ENCODE measurements around the gene ACOT9.
"Not testable (repeated sequence)": the region's sequence is repeated elsewhere in the genome, so short reads cannot be mapped to it uniquely, and the experiment has no call there.

Gene ACOT9

DNA sequence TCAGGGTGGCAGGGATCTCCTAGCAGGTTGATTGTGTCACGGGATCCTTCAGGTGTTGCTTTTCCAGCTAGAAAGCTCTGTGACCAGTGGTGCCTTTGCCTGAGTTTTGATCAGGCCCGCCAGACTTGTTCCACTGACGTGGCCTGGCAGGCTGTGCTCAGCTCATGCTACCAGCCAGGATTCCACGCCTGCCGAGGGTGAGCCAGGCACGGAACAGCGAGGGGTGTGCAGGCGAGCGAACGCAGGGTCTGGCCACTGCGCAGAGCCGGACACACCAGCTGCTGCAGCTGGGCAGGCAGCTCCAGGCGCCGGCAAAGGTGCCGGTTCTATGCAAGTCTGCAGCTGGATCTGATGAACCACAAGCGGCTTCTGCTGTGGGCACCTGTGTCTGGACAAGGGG is 22.8 kb upstream of the ACOT9 start:
- no peak for DNase-seq (ENCODE audit: low spot score)

DNA sequence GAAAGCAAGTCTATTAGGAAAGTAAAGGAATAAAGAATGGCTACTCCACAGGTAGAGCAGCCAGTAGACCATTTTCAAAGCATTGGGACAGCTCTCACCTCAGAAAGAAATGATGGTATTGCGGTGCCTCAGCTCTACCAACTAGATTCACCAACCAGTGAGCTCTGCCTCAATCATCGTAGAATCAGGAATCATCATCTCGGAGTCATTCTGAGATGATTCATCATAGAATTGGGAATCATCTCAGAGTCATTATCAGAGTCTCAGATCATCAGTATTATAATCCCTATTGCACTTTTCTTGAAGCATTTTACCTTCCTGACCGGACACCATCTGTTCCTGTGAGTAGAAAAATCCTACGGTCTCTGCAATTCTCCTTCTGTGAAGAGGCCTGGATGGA is 22.4 kb upstream of the ACOT9 start:
- no peak for DNase-seq (ENCODE audit: low spot score)

DNA sequence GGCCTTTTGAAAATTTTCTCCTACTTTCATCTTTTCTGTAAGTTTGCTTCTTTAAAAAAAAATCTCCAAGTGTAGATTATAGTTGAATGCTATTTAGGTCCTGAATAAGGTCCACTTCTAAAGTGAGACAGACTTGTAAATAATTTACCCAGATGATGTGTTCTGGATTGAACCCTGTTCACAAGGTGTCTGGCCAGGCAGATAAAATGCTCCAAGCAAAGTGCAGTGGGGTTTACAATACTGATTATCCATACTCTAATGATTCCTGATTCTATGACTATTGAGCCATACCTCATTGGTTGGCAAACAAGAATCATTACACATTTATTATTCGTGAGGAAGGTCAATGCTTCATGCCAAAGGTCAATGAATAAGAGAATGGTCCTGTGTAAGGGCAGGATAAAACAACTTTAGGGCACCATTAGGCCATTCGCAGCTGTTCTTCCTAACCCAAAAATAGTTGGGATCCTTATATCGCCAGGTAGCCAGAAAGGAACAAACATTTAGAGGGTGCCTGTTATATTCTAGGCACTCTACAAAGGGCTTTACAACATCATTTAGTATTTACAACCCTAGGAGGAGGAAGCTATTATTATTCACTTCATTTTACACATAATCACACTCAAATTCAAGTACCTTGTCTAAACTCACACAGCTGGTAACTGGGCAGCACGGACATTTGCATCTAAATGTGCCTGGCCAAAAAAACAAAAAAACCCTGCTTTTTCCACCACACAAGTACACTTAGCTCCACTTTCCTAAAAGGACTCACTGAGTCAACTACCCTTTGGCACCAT is 21.3 kb upstream of the ACOT9 start:
- no peak for DNase-seq (ENCODE audit: low spot score)

- DNase-seq (ENCODE audit: low spot score) = no peak
Measured at GRCh38 chrX:23759821-23760220, 16.7 kb upstream of the ACOT9 start.

- DNase-seq (ENCODE audit: low spot score) = peak; percentile 28
Measured at GRCh38 chrX:23756165-23756564, 13.1 kb upstream of the ACOT9 start.

DNA sequence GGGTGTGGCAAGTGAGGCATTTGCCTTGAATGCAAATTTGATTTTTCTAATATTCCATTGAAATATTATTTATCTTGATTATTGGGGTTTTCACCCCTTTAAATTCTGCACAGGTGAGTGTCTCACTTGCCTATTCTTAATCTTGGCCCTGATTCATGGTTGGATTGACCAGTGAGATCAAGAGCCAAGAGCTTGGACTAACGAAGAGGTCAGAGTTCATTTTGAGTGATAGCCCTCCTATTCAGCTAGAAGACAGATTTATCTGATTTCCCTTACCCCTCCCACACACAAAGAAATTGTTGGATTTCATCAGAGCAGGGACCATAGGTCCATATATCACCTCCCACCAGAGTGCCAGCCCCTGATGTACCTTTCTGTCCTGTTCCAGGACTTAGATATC is 11.6 kb upstream of the ACOT9 start:
- DNase-seq (ENCODE audit: low spot score) = no peak

GRCh38 chrX:23752740-23753415 is 9.8 kb upstream of the ACOT9 start:
- DNase-seq (ENCODE audit: low spot score) = no peak

DNA sequence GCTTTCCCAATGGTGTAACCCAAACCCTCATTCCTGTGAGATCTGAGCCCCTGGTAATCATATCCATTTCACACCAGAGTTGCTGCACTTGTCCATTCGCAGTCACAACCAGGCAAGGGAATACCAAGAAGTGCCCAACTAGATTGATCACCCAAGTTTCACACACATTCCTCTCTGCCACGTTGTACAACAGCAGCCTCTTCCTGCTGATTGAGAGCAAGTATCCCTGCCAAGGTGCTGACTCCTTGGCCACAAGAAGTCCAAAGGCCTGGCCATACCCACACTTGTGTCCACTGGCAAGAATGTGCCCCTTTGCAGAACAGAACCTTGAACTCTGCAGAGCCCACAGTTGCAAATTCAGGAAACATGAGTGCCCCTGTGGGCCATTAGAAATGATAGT is 6.5 kb upstream of the ACOT9 start:
- no peak for DNase-seq (ENCODE audit: low spot score)

DNA sequence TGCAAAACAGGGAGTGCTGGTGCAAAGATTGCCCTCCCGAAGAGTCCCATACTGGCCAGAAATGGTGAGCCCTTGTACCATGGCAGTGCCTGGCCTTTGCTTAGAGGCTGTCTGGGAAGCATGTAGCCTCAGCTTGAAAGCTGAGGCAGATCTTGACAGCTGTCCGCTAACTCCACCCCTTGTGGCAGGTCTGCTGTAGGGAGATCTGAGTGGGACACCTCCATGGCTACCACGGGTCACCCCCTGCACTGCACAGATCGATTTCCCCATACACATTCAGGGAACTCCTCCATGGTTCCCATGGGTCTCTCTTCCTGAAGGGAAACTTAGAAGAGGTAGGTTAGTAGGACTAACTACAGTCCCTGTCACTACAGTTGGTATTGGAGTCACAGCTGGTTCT is 6.1 kb upstream of the ACOT9 start:
- no peak for DNase-seq (ENCODE audit: low spot score)

DNA sequence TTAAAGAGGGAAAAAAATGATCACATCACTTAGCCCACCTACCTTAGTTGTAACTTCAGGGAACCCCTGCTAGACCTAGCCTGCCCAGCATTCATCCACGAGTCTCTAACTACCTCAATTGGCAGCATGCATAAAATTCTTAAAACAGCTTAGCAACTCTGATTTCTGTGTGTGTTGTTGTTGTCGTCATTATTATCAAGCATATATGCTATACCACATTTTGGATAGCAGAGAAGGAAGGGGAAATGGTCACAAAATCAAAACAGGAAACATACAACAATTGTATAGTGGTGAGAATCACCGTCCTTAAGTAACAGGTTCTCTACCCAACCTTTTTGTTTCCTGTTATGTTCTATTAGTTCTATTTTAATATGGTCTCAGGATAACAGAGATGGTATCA is 2.7 kb upstream of the ACOT9 start:
- no peak for DNase-seq (ENCODE audit: low spot score)

DNA sequence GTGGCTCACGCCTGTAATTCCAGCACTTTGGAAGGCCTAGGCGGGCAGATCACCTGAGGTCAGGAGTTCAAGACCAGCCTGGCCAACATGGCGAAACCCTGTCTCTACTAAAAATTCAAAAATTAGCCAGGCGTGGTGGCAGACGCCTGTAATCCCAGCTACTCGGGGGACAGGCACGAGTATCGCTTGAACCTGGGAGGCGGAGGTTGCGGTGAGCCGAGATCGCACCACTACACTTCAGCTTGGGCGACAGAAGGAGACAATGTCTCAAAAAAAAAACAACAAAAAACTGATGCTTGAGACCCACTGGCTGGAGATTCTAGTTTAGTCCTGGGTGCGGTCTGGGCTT is 521 bp upstream of the ACOT9 start:
- not testable (repeated sequence) for DNase-seq (ENCODE audit: low spot score)

DNA sequence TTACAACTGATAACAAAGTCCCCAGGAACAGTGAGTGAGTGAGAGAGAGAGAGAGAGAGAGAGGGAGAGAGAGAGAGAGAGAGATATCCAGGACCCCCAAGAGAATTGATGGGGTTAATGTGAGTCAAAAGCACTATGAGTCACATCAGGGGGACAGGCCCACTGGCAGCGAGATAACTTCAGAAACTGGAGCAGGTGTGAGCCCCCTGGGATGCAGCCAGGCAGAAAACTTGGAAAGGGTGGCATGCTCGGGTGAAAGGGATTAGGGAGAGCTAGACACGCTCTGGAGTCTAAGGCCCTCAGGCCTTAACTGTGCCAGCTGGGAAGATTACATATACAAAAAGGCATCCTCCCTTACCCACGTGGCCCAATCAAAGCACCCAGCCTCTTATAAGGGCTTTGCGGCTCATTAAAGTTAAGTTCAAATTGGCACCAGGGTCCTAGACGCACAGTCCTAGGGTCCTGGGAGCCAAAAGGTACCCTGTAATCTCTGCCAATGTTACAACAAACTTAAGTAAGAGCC is 841 bp downstream of the ACOT9 start:
- peak; percentile 8 for DNase-seq (ENCODE audit: low spot score)

- no peak for DNase-seq (ENCODE audit: low spot score)
Measured at GRCh38 chrX:23737413-23737812, 5.7 kb downstream of the ACOT9 start.

GRCh38 chrX:23736030-23736429 is 7.0 kb downstream of the ACOT9 start:
- no peak for DNase-seq (ENCODE audit: low spot score)

GRCh38 chrX:23732704-23733103 is 10.4 kb downstream of the ACOT9 start:
- no peak for DNase-seq (ENCODE audit: low spot score)

DNA sequence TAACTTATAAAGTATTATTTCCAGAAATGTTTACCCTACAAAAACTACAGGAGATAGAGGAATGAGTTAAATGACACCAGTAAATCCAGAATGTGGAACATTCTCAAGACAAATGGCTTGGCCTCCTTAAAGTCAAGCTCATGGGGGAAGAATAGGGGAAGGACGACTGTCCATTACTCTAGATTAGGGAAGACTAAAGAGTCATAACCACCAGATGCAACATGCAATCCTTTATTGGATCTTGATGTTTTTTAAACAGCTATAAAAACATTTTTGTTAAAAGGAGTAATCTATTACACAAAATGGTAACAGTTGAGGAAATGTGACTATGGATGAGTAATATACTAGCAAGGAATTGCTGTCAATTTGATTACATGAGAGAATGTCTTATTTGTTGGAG is 11.1 kb downstream of the ACOT9 start:
- no peak for DNase-seq (ENCODE audit: low spot score)

DNA sequence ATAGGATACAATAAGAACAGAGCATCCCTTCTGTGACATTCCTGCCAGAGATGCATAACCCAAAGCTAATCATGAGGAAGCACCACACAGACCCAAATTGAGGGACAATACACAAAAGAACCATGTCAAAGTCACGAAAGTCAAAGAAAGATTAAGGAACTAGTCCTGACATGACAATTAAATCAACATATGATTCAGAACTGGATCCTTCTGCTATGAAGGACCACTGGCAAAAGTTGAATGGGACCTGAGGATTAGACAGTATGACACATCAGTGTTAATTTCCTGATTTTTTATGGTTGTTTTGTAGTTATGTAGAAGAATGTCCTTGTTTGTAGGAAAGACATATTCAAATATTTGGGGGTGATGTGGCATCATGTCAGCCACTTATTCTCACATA is 13.9 kb downstream of the ACOT9 start:
- DNase-seq (ENCODE audit: low spot score) = no peak

GRCh38 chrX:23727206-23727605 is 15.9 kb downstream of the ACOT9 start:
- no peak for DNase-seq (ENCODE audit: low spot score)

DNA sequence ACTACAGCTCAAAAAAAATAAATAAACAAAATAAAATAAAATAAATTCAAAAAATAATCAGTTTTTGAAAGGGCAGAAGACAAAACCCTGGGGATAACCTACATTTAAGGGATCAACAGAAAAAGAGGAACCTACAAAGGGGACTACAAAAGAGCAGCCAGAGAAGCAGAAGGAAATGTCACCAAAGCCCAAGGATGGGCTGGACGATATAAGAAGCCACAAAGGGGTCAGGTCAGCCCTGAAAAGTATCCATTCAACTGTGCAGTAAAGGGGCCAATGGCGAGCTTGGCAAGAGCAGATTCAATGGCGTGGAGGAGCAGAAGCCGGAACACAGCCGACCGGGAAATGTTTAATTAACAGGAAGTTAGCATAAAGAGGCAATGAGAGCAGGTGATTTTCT is 16.9 kb downstream of the ACOT9 start:
- DNase-seq (ENCODE audit: low spot score) = no peak

DNA sequence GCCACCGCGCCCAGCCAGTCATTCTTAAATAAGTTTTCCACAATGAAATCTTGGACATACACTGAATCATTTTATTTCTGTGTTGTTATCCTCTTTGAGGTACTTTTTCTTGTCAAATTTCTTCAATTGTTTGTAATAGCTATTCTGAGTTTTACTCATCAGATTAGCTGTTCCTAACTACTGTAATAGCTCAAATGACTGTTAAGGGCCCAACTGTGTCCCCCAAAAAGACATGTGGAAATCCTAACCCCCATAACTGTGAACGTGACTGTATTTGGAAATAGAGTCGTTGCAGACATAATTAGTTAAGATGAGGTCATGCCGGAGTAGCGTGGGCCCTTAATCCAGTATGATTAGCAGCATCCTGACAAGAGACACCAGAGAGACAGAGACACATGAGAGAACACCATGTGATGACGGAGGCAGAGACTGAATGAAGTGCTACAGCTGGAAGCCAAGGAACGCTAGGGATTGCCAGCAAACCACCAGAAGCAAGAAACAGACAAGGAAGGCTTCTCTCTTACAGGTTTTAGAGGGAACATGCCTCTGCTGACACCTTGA is 22.9 kb downstream of the ACOT9 start:
- no peak for DNase-seq (ENCODE audit: low spot score)

- DNase-seq (ENCODE audit: low spot score) = no peak
Measured at GRCh38 chrX:23705235-23705634, 37.8 kb downstream of the ACOT9 start.

GRCh38 chrX:23704673-23705206 is 38.3 kb downstream of the ACOT9 start:
- DNase-seq (ENCODE audit: low spot score) = no peak

- no peak for DNase-seq (ENCODE audit: low spot score)
Measured at GRCh38 chrX:23699636-23700194, 43.4 kb downstream of the ACOT9 start.
